Measurements from ENCODE around the gene RUNX3. TPM values are rescaled to one million over a fixed set of nuclear protein-coding genes. Genes with fewer than 3 reads are reported as not detected.

RUNX3 gene
- polyA plus RNA-seq, 1 experiment: 0.23 TPM

GRCh38 chr1:24918370-24918769, 11.7 kb downstream of the RUNX3 start:
- Histone ChIP-seq H3K4me3 (ENCODE audit: low read depth, low read length) (no peak overlapping the region), H3K36me3 (ENCODE audit: control insufficient read depth, insufficient read depth, low read length) (no peaks in the 10 kb centered on the region), H3K27me3 (ENCODE audit: control insufficient read depth, insufficient read depth, low read length) (no peaks in the 10 kb centered on the region; the same call in none of the 2 replicates)
- TF ChIP-seq CTCF (IDR thresholded peaks at IDR 0.05; ENCODE audit: insufficient read depth, low read depth, low read length): no peak
- ChIA-PET CTCF (interaction anchor here (1.0 to 1.5 kb wide), 2 partner anchors 9 to 119 kb away, joined by 3 to 4 read pairs; no protein-coding TSS in a partner anchor), POLR2A (no interaction called here)
- no peak for DNase-seq (ENCODE audit: low read depth)

GRCh38 chr1:24917327-24918074, 12.6 kb downstream of the RUNX3 start:
- no peak for DNase-seq (ENCODE audit: low read depth)
- no peak for TF ChIP-seq CTCF (IDR thresholded peaks at IDR 0.05; ENCODE audit: insufficient read depth, low read depth, low read length)
- ChIA-PET POLR2A (no interaction called here), CTCF (interaction anchor here (1.0 to 1.5 kb wide), 3 partner anchors 8 to 120 kb away, joined by 3 to 4 read pairs (median 4); no protein-coding TSS in a partner anchor)
- H3K36me3 ChIP-seq (ENCODE audit: control insufficient read depth, insufficient read depth, low read length): no peaks in the 10 kb centered on the region
- no peak overlapping the region for H3K4me3 ChIP-seq (ENCODE audit: low read depth, low read length)
- no peaks in the 10 kb centered on the region; the same call in 1 of the 2 replicates for H3K27me3 ChIP-seq (ENCODE audit: control insufficient read depth, insufficient read depth, low read length)

- no peak for TF ChIP-seq CTCF (IDR thresholded peaks at IDR 0.05; ENCODE audit: insufficient read depth, low read depth, low read length)
- CTCF ChIA-PET: no interaction called here
These were observed 14.1 kb downstream of the RUNX3 start for GRCh38 chr1:24915816-24916602.

GRCh38 chr1:24914226-24915069, 15.6 kb downstream of the RUNX3 start:
- H3K27me3 ChIP-seq (ENCODE audit: control insufficient read depth, insufficient read depth, low read length): no peaks in the 10 kb centered on the region
- ChIA-PET POLR2A (no interaction called here), CTCF (no interaction called here)
- no peak for TF ChIP-seq CTCF (IDR thresholded peaks at IDR 0.05; ENCODE audit: insufficient read depth, low read depth, low read length)
- H3K4me3 ChIP-seq (ENCODE audit: low read depth, low read length): no peak overlapping the region
- DNase-seq (ENCODE audit: low read depth): no peak
- H3K36me3 ChIP-seq (ENCODE audit: control insufficient read depth, insufficient read depth, low read length): no peaks in the 10 kb centered on the region

More at GRCh38 chr1:24915816-24916602, 14.1 kb downstream of the RUNX3 start:
- no peaks in the 10 kb centered on the region for H3K36me3 ChIP-seq (ENCODE audit: control insufficient read depth, insufficient read depth, low read length)
- H3K4me3 ChIP-seq (ENCODE audit: low read depth, low read length): no peak overlapping the region
- DNase-seq (ENCODE audit: low read depth): no peak
- H3K27me3 ChIP-seq (ENCODE audit: control insufficient read depth, insufficient read depth, low read length): no peaks in the 10 kb centered on the region
- POLR2A ChIA-PET: no interaction called here
